Measurements from ENCODE around the gene SH2D6. TPM values are rescaled to one million over a fixed set of nuclear protein-coding genes. Genes with fewer than 3 reads are reported as not detected.

Gene SH2D6
- total and polyA plus RNA-seq, 2 experiments from 2014 or later, result 0.27 to 2.8 TPM

DNA sequence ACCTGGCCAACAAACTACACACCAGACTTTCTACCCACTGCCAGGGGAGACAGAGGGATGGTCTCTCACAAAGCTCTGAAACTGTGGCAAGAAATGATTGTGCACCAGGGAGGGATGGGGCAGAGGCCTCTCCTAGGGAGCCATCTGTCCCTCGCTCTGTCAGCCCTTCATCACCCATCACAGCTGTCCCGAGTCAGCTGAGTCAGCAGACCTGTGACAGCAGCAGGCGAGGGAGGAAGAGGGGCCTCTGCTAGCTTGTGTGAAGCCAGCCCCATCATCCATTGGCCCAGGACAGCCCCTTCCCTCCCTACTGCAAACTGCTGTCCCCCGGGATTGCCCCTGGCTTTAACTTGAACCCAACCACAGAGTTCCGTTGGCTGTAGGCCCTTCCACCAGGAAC is 5.0 kb downstream of the SH2D6 start:
- Histone ChIP-seq H3K4me2 (no peak overlapping the region), H3K4me3 (no peak overlapping the region), H3K9me2 (replicated peaks; ENCODE audit: insufficient read depth) (no peaks in the 10 kb centered on the region), H3K4me1 (ENCODE audit: insufficient read depth) (peaks cover 36% of the 10 kb centered on the region), H3K79me2 (no peaks in the 10 kb centered on the region), H2AFZ (no peak overlapping the region), H3K9me3 (ENCODE audit: low read depth) (no peaks in the 10 kb centered on the region), H3K27me3 (no peaks in the 10 kb centered on the region), H4K20me1 (ENCODE audit: insufficient read depth, poor library complexity, severe bottlenecking) (no peaks in the 10 kb centered on the region), H3K27ac (no peak overlapping the region), H3K36me3 (replicated peaks; ENCODE audit: insufficient read depth, low read depth) (no peaks in the 10 kb centered on the region)
- 71% methylated on average over 5 of the region's 5 CpGs for WGBS (ENCODE audit: low lambda C conversion rate, missing lambda C conversion rate)
- TF ChIP-seq EZH2phosphoT487 (IDR thresholded peaks at IDR 0.05; ENCODE audit: low read depth, severe bottlenecking, unreplicated experiment) (no peak), EZH2 (IDR thresholded peaks at IDR 0.05; ENCODE audit: borderline replicate concordance) (no peak)
- TF ChIP-seq, protein P1, sequence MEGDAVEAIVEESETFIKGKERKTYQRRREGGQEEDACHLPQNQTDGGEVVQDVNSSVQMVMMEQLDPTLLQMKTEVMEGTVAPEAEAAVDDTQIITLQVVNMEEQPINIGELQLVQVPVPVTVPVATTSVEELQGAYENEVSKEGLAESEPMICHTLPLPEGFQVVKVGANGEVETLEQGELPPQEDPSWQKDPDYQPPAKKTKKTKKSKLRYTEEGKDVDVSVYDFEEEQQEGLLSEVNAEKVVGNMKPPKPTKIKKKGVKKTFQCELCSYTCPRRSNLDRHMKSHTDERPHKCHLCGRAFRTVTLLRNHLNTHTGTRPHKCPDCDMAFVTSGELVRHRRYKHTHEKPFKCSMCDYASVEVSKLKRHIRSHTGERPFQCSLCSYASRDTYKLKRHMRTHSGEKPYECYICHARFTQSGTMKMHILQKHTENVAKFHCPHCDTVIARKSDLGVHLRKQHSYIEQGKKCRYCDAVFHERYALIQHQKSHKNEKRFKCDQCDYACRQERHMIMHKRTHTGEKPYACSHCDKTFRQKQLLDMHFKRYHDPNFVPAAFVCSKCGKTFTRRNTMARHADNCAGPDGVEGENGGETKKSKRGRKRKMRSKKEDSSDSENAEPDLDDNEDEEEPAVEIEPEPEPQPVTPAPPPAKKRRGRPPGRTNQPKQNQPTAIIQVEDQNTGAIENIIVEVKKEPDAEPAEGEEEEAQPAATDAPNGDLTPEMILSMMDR (IDR thresholded peaks at IDR 0.05; ENCODE audit: poor library complexity), result no peak
- DNase-seq (ENCODE audit: low spot score), result no peak

DNA sequence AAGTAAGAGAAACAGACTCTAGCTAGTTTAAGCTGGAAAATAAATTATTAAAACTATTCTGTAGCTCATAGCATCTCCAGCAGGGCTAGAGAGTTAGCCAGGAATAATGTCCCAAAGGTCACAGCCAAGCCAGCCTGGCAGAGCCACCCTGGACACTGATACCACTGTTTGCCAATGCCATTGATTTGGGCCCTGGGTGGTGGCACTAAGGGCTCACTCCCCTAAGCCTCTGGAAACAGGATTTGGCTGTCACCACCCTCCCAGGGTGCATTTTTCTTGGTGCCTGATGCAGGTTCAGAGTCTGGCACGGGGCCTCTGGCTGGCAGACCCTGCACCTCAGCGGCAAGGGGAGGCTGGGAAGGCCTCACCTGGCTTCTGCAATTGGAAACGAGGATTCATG is 7.1 kb downstream of the SH2D6 start:
- no peak overlapping the region for H3K27ac ChIP-seq
- no peak overlapping the region for H3K4me2 ChIP-seq
- H3K27me3 ChIP-seq, result no peaks in the 10 kb centered on the region
- H3K9me3 ChIP-seq (ENCODE audit: low read depth), result no peaks in the 10 kb centered on the region
- no peaks in the 10 kb centered on the region for H3K9me2 ChIP-seq (replicated peaks; ENCODE audit: insufficient read depth)
- WGBS (ENCODE audit: low lambda C conversion rate, missing lambda C conversion rate), result 89% methylated on average over 3 of the region's 3 CpGs
- no peak for TF ChIP-seq EZH2phosphoT487 (IDR thresholded peaks at IDR 0.05; ENCODE audit: low read depth, severe bottlenecking, unreplicated experiment)
- TF ChIP-seq EZH2 (IDR thresholded peaks at IDR 0.05; ENCODE audit: borderline replicate concordance), result no peak
- TF ChIP-seq, protein P1 (IDR thresholded peaks at IDR 0.05; ENCODE audit: poor library complexity), result no peak
- H2AFZ ChIP-seq, result no peak overlapping the region
- DNase-seq (ENCODE audit: low spot score), result no peak
- peaks cover 26% of the 10 kb centered on the region for H3K4me1 ChIP-seq (ENCODE audit: insufficient read depth)
- no peaks in the 10 kb centered on the region for H3K36me3 ChIP-seq (replicated peaks; ENCODE audit: insufficient read depth, low read depth)
- no peaks in the 10 kb centered on the region for H4K20me1 ChIP-seq (ENCODE audit: insufficient read depth, poor library complexity, severe bottlenecking)
- no peak overlapping the region for H3K4me3 ChIP-seq
- no peaks in the 10 kb centered on the region for H3K79me2 ChIP-seq

DNA sequence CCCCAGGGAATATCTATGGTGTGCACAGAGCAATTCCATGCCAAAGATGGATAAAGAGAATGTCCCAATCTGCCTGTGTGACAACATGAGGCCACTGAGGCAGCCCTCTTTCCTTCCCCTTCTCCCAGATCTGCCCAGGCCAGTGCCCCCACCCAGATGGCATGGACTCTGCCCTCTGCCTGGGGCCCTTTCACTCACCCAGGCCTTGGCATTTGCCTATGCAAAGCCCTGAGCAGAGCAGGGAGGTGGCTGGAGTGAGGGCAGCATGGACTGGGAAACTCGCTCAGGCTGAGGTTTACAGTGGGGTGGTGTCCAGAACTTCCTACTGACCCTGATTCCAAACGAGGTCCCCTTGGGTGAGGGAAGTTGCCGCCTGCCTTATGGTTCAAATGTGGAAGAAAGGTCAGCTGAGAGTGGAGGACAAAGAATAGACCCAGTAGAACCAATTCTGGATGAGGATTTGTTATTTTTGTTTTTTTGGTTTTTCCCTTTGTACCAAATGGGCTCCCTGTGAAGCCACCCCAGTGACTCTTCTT is 8.9 kb downstream of the SH2D6 start:
- H3K27me3 ChIP-seq, result no peaks in the 10 kb centered on the region
- peaks cover 20% of the 10 kb centered on the region for H3K4me1 ChIP-seq (ENCODE audit: insufficient read depth)
- H2AFZ ChIP-seq, result no peak overlapping the region
- TF ChIP-seq, protein P1 (IDR thresholded peaks at IDR 0.05; ENCODE audit: poor library complexity), result no peak
- no peak for TF ChIP-seq EZH2phosphoT487 (IDR thresholded peaks at IDR 0.05; ENCODE audit: low read depth, severe bottlenecking, unreplicated experiment)
- TF ChIP-seq EZH2 (IDR thresholded peaks at IDR 0.05; ENCODE audit: borderline replicate concordance), result no peak
- H3K27ac ChIP-seq, result no peak overlapping the region
- H3K9me2 ChIP-seq (replicated peaks; ENCODE audit: insufficient read depth), result no peaks in the 10 kb centered on the region
- no peak overlapping the region for H3K4me3 ChIP-seq
- H3K4me2 ChIP-seq, result no peak overlapping the region
- 86% methylated on average over 3 of the region's 3 CpGs for WGBS (ENCODE audit: low lambda C conversion rate, missing lambda C conversion rate)
- DNase-seq (ENCODE audit: low spot score), result no peak
- no peaks in the 10 kb centered on the region for H3K9me3 ChIP-seq (ENCODE audit: low read depth)
- H3K79me2 ChIP-seq, result no peaks in the 10 kb centered on the region
- no peaks in the 10 kb centered on the region for H3K36me3 ChIP-seq (replicated peaks; ENCODE audit: insufficient read depth, low read depth)
- H4K20me1 ChIP-seq (ENCODE audit: insufficient read depth, poor library complexity, severe bottlenecking), result no peaks in the 10 kb centered on the region
